Retinal pigment epithelial cell (primary cell): ENCODE measurements around the gene SLC45A1.

ENCODE experiments used
- DNase-seq: peaks from one replicate; pipeline ENCODE4 v3.0.0-alpha.2; 2010; ENCODE audit warnings: low read depth
- H3K4me3 ChIP-seq: 2 replicates; pipeline ENCODE4 v1.5.1; 2011; ENCODE audit warnings: mild to moderate bottlenecking, low read length, control low read depth, moderate library complexity
- CTCF ChIP-seq: conservative IDR thresholded peaks from 2 replicates; pipeline ENCODE4 v1.5.1; 2011; ENCODE audit warnings: low read depth, low read length, control low read depth, inconsistent platforms

Gene SLC45A1

GRCh38 chr1:8349473-8349865 lies 31.6 kb downstream of the SLC45A1 start:
- no peak for TF ChIP-seq CTCF
- no peak for DNase-seq
- no peak overlapping the region for H3K4me3 ChIP-seq

DNA sequence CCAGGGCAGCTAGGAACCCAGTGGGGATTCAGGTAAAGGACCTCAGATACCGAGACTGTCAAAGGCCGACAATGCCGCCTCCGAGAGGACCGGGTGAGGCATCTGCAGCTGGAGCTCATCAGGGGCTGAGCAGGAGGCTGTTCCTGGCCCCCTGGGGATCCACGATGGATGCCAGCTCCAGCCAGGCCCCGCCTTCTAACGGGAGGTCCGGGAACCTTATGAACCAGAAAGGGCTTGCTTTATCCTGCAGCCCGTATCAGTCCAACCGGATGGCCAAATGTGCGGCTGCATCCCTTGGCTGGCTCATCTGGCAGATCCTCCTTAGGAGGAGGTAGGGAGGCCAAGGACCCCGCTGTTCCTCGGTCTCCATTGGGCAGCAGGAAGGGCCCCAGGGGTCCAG lies 32.0 kb downstream of the SLC45A1 start:
- H3K4me3 ChIP-seq, result no peak overlapping the region
- no peak for TF ChIP-seq CTCF
- no peak for DNase-seq

GRCh38 chr1:8350914-8351684 lies 33.2 kb downstream of the SLC45A1 start:
- TF ChIP-seq CTCF, result no peak
- DNase-seq, result no peak

DNA sequence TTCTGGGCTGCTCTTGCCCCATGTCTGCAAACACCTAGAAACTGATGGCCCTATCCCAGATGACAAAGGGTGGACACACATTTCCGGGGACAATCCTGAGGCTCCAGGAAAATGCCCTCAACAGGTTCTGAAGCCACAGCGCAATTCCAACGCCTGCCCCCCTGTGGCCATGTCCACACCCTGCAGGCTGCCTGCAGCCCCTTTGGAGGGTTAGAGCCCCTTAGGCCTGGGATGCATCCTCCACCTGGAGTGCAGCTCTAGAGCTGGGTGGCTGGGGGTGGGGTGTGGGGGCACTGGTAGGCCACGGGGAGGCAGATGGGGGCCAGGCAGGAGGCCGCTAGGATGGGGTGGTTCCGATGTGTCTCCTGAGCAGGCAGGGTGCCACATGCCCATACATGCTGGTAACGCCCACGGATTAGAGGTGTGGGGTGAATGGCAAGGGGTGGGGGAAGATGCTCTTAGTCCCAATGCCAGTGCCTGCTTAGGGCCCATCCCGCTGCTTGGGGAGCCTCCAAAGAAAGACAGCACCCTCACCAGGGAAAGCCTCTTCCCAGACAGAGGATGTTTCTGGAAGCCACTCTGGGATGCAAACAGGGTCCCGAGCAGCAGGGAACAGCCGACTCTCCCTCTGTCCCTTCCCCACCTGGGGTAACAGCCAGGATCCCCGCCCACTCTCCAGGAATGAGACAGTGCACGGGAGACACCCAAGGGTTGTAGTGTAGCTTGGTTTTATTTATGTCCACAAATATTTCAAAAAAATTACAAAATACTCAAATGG lies 34.0 kb downstream of the SLC45A1 start:
- peak; percentile 80 for TF ChIP-seq CTCF
- no peak overlapping the region for H3K4me3 ChIP-seq
- DNase-seq, result no peak

More at GRCh38 chr1:8350914-8351684, 33.2 kb downstream of the SLC45A1 start:
- H3K4me3 ChIP-seq, result no peak overlapping the region

GRCh38 chr1:8352471-8352845 lies 34.5 kb downstream of the SLC45A1 start:
- TF ChIP-seq CTCF, result no peak
- no peak for DNase-seq

DNA sequence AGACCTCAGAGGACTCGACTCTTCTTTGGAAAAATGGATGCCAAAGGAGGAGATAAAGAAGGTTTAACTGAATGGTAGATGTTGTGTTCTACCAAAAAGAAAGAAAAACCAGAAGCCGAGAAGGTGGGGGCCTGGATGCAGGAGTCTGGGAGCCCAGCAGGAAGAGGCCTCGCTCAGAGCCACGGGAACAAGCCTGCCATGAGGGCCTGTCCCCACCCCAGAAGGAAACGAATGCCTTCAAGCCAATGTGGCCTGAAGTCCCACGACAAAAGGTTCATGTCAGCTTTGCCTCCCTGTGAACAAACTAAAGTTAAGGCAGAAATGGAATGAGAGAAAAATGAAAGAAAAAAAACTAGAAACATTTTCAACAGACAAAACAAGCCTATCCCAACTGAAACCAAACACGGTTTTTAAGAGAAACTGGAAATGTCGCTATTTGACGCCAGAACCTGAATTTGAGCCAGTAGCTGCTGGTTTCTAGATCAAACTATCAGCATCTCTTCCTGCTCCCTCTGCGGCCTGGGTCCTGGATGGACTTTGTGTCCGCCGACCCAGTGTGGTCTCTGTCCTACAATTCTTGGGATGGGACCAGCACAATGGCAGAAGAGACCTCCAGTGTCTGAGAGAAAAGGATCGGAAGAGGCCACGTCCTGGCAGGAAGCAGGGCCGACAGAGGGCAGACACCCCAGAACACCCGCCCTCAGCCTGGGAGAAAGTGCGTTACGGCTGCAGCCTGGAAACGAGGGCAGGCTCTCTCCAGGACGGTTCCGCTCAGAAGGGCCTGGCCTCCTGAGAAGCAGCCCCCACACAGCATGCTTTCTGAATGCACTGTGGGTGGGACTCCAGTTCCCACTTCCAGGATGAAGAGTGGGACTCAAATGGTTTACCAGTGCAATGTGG lies 35.2 kb downstream of the SLC45A1 start:
- TF ChIP-seq CTCF, result no peak
- no peak overlapping the region for H3K4me3 ChIP-seq
- no peak for DNase-seq

More at GRCh38 chr1:8352471-8352845, 34.5 kb downstream of the SLC45A1 start:
- H3K4me3 ChIP-seq, result no peak overlapping the region
